Stimulated activated CD8-positive, alpha-beta memory T cell treated with anti-CD3 and anti-CD28 coated beads, Interleukin-2, amount 100 ng/mL, for 48 hours (primary cell): ENCODE results near the gene PTPN1.
"Not testable (repeated sequence)": the region's sequence is repeated elsewhere in the genome, so short reads cannot be mapped to it uniquely, and the experiment has no call there.

Experiments
- DNase-seq, 2 donors: peaks; one replicate each; pipeline ENCODE4 v3.0.0-alpha.2; 2020; ENCODE audit warnings: low read depth in 2 of 2

The PTPN1 gene

GRCh38 chr20:50532221-50532620 is 22.0 kb downstream of the PTPN1 start:
- DNase-seq: no peak

DNA sequence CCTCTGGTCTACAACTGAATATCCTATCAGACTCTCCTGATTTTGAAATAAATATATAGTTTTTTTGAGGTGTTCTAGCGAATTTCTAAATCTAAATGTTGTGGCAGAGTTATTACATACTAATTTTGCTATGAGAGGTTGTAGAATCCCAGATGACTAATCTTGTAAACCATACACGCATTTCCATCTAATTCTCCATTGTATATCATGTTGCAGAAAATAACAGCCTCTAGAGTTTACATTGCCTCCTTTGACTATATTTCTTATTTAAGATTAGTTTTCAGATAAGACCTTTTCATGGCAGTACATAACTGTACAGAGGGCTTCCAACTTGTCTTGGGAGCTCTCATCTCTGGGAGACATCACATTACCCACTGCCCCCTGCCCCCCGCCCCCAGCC is 22.9 kb downstream of the PTPN1 start:
- no peak for DNase-seq

GRCh38 chr20:50533464-50533863 is 23.3 kb downstream of the PTPN1 start:
- no peak for DNase-seq

GRCh38 chr20:50534567-50534966 is 24.4 kb downstream of the PTPN1 start:
- no peak for DNase-seq

- no peak for DNase-seq
Observed at GRCh38 chr20:50535162-50535561, 25.0 kb downstream of the PTPN1 start.

GRCh38 chr20:50536333-50536732 is 26.1 kb downstream of the PTPN1 start:
- DNase-seq: no peak

GRCh38 chr20:50537546-50538201 is 27.5 kb downstream of the PTPN1 start:
- no peak for DNase-seq

- no peak for DNase-seq
Observed at GRCh38 chr20:50538276-50538675, 28.1 kb downstream of the PTPN1 start.

DNA sequence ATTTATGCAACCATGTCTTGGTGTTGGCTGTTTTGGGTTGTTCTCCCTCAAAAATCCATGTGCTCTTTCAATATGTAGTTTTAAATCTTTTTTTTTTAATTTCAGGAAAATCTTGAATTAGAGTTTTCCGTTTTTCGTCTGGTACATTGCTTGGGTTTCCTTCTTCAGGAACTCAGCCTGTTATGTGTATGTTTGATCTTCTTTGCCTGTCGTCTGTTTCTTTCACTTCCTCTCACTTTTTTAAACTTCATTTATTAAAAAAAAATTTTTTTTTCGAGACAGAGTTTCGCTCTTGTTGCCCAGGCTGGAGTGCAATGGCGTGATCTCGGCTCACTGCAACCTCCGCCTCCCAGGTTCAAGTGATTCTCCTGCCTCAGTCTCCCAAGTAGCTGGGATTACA is 29.6 kb downstream of the PTPN1 start:
- not testable (repeated sequence) for DNase-seq

DNA sequence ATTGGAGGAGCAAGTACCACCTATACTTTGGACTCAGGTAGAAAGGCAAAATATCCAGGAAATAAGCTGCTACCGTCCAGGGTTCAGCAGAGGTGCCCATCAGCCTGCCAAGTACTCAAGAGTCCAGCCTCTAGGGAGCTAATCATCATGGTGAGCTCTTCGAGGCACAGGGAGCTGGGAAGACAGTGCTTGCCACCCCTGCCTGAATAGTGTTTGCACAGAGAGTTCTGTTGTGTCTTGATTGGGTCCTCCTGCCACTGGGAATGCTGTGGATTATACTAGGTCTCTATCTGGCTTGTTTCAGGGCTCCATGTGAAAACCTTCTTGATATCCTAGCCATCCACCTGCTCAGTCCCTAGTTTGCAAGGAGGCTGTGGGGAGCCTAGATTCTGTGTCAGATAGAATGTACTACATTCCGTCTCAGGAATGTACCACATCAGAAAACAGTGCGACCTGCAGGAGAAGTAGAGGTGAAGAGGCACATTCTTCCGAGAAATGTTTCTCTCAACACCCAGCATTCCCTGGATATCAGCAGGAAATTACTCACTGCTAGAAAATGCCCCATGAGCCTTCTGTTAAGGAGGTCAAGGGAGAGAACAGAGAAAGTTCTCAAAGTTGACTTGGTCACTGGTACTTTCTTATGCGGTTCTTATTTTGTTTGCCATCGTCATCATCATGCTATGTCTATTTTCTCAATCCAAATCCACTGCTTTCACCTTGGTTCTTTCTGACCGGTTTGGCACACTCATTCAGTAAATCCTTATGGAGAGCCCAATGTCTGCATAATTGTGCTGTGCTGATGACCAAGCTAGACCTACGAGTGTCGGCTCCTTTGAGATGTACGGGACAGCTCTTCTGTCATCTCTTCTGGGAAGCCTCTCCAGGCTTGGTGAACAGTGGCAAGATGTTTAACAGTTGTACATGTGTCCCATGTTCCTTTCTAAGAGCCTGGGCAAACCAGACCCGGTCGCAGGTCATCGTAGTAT is 30.7 kb downstream of the PTPN1 start:
- no peak for DNase-seq

GRCh38 chr20:50541606-50542041 is 31.4 kb downstream of the PTPN1 start:
- DNase-seq: no peak

GRCh38 chr20:50543326-50543725 is 33.1 kb downstream of the PTPN1 start:
- DNase-seq: no peak

GRCh38 chr20:50545126-50545525 is 34.9 kb downstream of the PTPN1 start:
- DNase-seq: no peak

DNA sequence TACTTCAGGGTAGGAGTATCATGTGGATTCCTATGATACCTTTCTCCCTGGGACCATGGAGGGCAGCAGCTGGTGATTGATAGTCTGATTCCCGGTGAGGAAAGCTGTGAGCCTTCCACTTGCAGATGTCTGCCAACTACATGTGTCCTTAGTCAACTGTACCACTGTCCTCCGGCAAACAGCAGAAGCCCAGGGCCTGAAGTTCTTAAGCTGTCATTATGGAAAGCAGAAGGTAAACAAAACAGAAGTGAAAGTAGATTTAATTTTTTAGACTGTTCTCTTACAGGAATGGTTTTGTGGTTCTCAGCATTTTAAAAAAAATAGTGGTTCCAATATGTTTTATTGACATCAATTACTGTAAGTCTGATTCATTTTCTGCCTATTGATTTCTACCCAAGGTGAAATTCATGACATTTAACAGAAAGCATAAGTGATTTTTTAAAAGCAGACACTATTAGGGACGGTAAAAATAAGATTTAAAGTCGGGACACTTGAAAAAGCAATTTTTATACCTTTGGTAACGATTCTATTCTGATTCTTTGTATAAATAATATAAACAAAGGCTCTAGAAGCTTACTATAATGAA is 36.6 kb downstream of the PTPN1 start:
- DNase-seq: no peak

- DNase-seq: no peak
Observed at GRCh38 chr20:50547964-50548363, 37.8 kb downstream of the PTPN1 start.

DNA sequence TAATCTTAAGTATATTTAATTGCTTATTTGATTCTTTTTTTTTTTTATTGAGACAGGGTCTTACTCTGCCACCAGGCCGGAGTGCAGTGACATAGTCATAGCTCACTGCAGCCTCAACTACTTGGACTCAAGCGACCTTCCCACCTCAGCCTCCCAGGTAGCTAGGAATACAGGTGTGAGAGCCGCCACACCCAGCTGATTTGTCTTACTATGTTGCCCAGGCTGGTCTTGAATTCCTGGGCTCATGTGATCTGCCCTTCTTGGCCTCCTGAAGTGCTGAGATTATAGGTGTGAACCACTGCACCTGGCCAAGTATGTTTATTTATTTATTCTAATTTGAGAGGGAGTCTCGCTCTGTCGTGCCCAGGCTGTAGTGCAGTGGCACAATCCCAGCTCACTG is 38.2 kb downstream of the PTPN1 start:
- DNase-seq: no peak

DNA sequence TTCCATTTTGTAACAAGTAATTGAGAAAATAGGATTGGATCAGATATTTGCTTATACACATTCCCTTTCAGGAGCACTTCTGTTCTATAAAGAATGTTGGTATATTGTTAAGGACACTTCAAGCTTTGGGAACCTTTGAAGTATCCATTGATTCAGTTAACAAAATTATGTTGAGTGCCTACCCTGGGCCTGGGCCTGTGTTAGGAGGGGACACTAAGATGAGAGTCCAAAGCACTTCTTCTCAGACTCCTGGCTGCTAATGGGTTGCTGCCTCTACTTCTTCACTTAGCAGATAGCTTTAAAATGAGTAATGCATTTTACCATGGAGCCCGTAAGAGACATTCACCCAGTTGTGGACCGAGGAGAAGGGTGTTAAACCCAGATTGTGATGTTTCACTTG is 40.3 kb downstream of the PTPN1 start:
- no peak for DNase-seq

GRCh38 chr20:50551288-50551687 is 41.1 kb downstream of the PTPN1 start:
- no peak for DNase-seq

DNA sequence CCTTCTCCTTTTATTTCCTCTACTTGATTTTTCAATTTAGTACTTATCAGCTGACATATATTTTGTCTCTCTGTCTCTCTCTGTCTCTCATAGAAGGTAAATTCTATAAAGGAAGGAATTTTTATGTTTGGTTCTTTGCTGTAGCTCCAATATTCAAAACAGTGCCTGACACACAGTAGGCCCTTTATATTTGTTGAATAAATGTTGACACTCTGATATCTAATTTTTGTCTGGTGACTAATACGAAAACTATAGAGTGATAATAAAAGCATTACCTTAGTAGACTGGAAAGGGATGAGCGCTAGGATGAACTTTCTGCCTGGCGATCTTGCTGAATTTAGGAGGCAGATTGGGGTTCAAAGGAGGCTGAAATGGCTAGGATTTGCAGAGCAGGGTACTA is 42.8 kb downstream of the PTPN1 start:
- no peak for DNase-seq

DNA sequence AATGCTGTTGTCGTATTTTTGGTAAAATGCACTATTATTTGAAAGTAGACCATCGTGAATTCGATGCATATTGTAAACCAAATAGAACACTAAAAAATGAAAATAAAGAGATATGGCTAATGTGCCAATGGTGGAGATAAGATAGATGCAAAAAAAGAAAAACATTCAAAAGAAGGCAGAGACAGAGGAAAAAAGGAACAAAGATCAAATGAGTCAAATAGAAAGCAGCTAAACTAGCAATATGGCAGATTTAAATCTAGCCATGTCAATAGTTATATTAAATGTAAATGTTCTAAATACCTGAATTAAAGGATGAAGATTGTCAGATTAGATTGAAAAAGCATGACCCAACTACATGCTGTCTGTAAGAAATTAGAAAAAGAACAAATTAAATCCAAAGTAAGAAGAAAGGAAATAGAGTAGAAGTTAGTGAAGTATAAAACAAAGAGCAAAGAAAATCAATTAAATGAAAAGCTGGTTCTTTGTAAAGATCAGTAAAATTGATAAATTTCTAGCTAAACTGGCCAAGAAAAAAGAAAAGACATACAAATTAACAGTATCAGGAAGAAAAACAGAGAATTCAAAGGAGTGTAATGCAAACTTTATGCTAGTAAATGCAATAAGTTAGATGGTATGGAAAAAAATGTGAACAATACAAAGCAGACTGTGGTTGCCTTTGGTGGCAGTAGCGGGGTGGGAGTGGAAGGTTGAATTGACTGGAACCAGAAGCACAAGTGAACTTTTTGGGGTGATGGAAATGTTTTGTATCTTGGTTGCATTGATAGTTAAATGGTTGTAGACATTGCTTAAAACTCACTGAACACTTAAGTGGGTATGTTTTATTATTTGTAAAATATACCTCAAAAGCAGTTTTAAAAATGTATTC is 44.8 kb downstream of the PTPN1 start:
- DNase-seq: no peak

GRCh38 chr20:50555662-50556061 is 45.5 kb downstream of the PTPN1 start:
- DNase-seq: no peak
